OCI-LY1 (cell line): ENCODE data around the gene DCAF12.

Experiments
- H2AFZ ChIP-seq: fragments of 200-600 bp; sonication (generic), shearing (Covaris generic); 2 replicates; pipeline ENCODE4 v1.6.0; 2014; ENCODE audit warnings: antibody characterized with exemption, mild to moderate bottlenecking, low read length
- H3F3A ChIP-seq: fragments of 200-600 bp; sonication (generic), shearing (Covaris generic); 2 replicates; pipeline ENCODE4 v1.6.0; 2014; ENCODE audit warnings: mild to moderate bottlenecking, antibody characterized with exemption, low read length, moderate library complexity; ENCODE audit not compliant: insufficient read depth
- H3K27ac ChIP-seq: fragments of 200-600 bp; sonication (generic); 2 replicates; pipeline ENCODE4 v1.5.1; 2014; ENCODE audit warnings: low read length, mixed run types, mild to moderate bottlenecking, low read depth; ENCODE audit not compliant: poor library complexity, severe bottlenecking
- H3K27me3 ChIP-seq: fragments of 200-600 bp; sonication (generic); 2 replicates; pipeline ENCODE4 v1.6.0; 2014; ENCODE audit warnings: antibody characterized with exemption, mild to moderate bottlenecking, low read length, moderate library complexity; ENCODE audit not compliant: insufficient read depth
- H3K36me3 ChIP-seq: fragments of 200-600 bp; sonication (generic); 2 replicates; pipeline ENCODE4 v1.6.1; 2014; ENCODE audit warnings: mild to moderate bottlenecking, antibody characterized with exemption, low read length, moderate library complexity, mixed read lengths; ENCODE audit not compliant: insufficient read depth
- H3K4me1 ChIP-seq: fragments of 200-600 bp; sonication (generic); 2 replicates; pipeline ENCODE4 v1.5.1; 2014; ENCODE audit warnings: mild to moderate bottlenecking, low read length, moderate library complexity; ENCODE audit not compliant: insufficient read depth, severe bottlenecking
- H3K4me2 ChIP-seq: fragments of 200-600 bp; sonication (generic), shearing (Covaris generic); 2 replicates; pipeline ENCODE4 v1.6.1; 2014; ENCODE audit warnings: low read length
- H3K4me3 ChIP-seq: fragments of 200-600 bp; sonication (generic); 2 replicates; pipeline ENCODE4 v1.5.1; 2014; ENCODE audit warnings: low read length, low read depth, mild to moderate bottlenecking, mixed read lengths; ENCODE audit not compliant: poor library complexity, severe bottlenecking
- H3K79me2 ChIP-seq: fragments of 200-600 bp; shearing (Covaris generic); 2 replicates; pipeline ENCODE4 v1.6.1; 2016; ENCODE audit warnings: mixed run types, low read length, mixed read lengths; ENCODE audit not compliant: insufficient read depth
- H3K9ac ChIP-seq: fragments of 200-600 bp; sonication (generic), shearing (Covaris generic); 2 replicates; pipeline ENCODE4 v1.6.1; 2014; ENCODE audit warnings: mild to moderate bottlenecking, low read length, mixed read lengths
- H3K9me2 ChIP-seq: fragments of 200-600 bp; sonication (generic), shearing (Covaris generic); 2 replicates; pipeline ENCODE4 v1.6.1; 2014; ENCODE audit warnings: low read depth, mild to moderate bottlenecking, low read length, mixed read lengths
- H3K9me3 ChIP-seq: fragments of 200-600 bp; shearing (Covaris generic); 2 replicates; pipeline ENCODE4 v1.6.1; 2014; ENCODE audit warnings: low read length, mixed read lengths
- H4K20me1 ChIP-seq: fragments of 200-600 bp; sonication (generic), shearing (Covaris generic); 2 replicates; pipeline ENCODE4 v1.6.0; 2016; ENCODE audit warnings: mild to moderate bottlenecking, low read length; ENCODE audit not compliant: insufficient read depth
- EZH2 ChIP-seq: fragments of 200-600 bp; sonication (generic), shearing (Covaris generic); IDR thresholded peaks from 2 replicates; pipeline ENCODE4 v1.8.0; 2017; ENCODE audit warnings: borderline replicate concordance, mixed run types, mild to moderate bottlenecking, antibody characterized with exemption, low read length, moderate library complexity, mixed read lengths
- TF ChIP-seq, protein P1 (sequence below): fragments of 200-600 bp; sonication (generic), shearing (Covaris generic); IDR thresholded peaks from 2 replicates; pipeline ENCODE4 v1.5.1; 2017; ENCODE audit warnings: mild to moderate bottlenecking, antibody characterized with exemption, low read length, moderate library complexity, mixed read lengths

The DCAF12 gene

GRCh38 chr9:34096751-34097150 is 29.7 kb downstream of the DCAF12 start:
- Histone ChIP-seq H3K27me3 (no peaks in the 10 kb centered on the region), H3K79me2 (no peaks in the 10 kb centered on the region), H3K4me1 (peaks cover 61% of the 10 kb centered on the region), H3K4me3 (peak overlapping the region; percentile 34), H3K36me3 (peaks cover 81% of the 10 kb centered on the region), H3K4me2 (peak overlapping the region; percentile 47; the same call in 1 of the 2 replicates), H3K9me2 (no peaks in the 10 kb centered on the region), H3F3A (no peaks in the 10 kb centered on the region), H3K9me3 (no peaks in the 10 kb centered on the region), H2AFZ (no peak overlapping the region), H4K20me1 (no peaks in the 10 kb centered on the region), H3K27ac (peak overlapping the region; percentile 98), H3K9ac (peak overlapping the region; percentile 48; the same call in 1 of the 2 replicates)
- TF ChIP-seq, protein P1, sequence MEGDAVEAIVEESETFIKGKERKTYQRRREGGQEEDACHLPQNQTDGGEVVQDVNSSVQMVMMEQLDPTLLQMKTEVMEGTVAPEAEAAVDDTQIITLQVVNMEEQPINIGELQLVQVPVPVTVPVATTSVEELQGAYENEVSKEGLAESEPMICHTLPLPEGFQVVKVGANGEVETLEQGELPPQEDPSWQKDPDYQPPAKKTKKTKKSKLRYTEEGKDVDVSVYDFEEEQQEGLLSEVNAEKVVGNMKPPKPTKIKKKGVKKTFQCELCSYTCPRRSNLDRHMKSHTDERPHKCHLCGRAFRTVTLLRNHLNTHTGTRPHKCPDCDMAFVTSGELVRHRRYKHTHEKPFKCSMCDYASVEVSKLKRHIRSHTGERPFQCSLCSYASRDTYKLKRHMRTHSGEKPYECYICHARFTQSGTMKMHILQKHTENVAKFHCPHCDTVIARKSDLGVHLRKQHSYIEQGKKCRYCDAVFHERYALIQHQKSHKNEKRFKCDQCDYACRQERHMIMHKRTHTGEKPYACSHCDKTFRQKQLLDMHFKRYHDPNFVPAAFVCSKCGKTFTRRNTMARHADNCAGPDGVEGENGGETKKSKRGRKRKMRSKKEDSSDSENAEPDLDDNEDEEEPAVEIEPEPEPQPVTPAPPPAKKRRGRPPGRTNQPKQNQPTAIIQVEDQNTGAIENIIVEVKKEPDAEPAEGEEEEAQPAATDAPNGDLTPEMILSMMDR = no peak
- no peak for TF ChIP-seq EZH2

DNA sequence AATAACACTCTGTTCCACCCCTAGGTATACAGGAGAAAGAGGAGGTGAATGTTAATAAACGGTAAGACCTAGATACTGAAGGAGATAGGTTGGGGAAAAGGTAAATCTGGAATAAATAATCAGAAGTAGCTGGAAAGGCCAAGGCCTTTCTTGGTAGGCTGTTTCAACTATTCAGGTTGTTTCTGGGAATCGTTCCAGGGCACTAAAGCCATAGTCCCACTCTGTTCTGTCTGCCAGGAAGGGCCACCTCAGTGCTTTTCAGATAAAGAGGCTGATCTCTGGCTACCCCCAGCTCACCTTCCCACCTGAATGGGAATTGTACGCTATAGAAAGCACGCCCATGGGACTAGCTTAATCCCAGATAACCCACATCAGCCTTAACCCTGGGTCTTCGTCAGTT is 32.9 kb downstream of the DCAF12 start:
- no peak overlapping the region for H3K4me3 ChIP-seq
- TF ChIP-seq, protein P1 = no peak
- no peak for TF ChIP-seq EZH2
- H3K4me2 ChIP-seq = no peak overlapping the region
- H4K20me1 ChIP-seq = no peaks in the 10 kb centered on the region
- no peaks in the 10 kb centered on the region for H3K79me2 ChIP-seq
- H3K9ac ChIP-seq = no peak overlapping the region
- H2AFZ ChIP-seq = no peak overlapping the region
- no peaks in the 10 kb centered on the region for H3K9me3 ChIP-seq
- no peak overlapping the region for H3K27ac ChIP-seq
- peaks cover 88% of the 10 kb centered on the region for H3K36me3 ChIP-seq
- H3K27me3 ChIP-seq = no peaks in the 10 kb centered on the region
- peaks cover 37% of the 10 kb centered on the region for H3K4me1 ChIP-seq
- H3F3A ChIP-seq = no peaks in the 10 kb centered on the region
- no peaks in the 10 kb centered on the region for H3K9me2 ChIP-seq

- H3K4me2 ChIP-seq = no peak overlapping the region
- H3K36me3 ChIP-seq = peaks cover 92% of the 10 kb centered on the region
- H4K20me1 ChIP-seq = no peaks in the 10 kb centered on the region
- H3K9me3 ChIP-seq = no peaks in the 10 kb centered on the region
- TF ChIP-seq EZH2 = no peak
- TF ChIP-seq, protein P1 = no peak
- H3F3A ChIP-seq = no peaks in the 10 kb centered on the region
- H3K27ac ChIP-seq = no peak overlapping the region
- H3K9me2 ChIP-seq = no peaks in the 10 kb centered on the region
- no peak overlapping the region for H2AFZ ChIP-seq
- H3K9ac ChIP-seq = no peak overlapping the region
- peaks cover 5% of the 10 kb centered on the region for H3K4me1 ChIP-seq
- no peaks in the 10 kb centered on the region for H3K79me2 ChIP-seq
- H3K27me3 ChIP-seq = no peaks in the 10 kb centered on the region
- H3K4me3 ChIP-seq = no peak overlapping the region
These were observed 37.2 kb downstream of the DCAF12 start for GRCh38 chr9:34089311-34089710.
